GM12873 (cell line): Measurements from ENCODE around the gene TOX2.

ENCODE experiments used
- TF ChIP-seq, protein P1 (sequence below): IDR thresholded peaks from 2 replicates; pipeline ENCODE4 v1.5.1; 2012; ENCODE audit warnings: low read depth, mild to moderate bottlenecking, moderate library complexity, low read length, control low read depth; ENCODE audit not compliant: insufficient read depth; ENCODE audit errors: missing control alignments

TOX2 gene

DNA sequence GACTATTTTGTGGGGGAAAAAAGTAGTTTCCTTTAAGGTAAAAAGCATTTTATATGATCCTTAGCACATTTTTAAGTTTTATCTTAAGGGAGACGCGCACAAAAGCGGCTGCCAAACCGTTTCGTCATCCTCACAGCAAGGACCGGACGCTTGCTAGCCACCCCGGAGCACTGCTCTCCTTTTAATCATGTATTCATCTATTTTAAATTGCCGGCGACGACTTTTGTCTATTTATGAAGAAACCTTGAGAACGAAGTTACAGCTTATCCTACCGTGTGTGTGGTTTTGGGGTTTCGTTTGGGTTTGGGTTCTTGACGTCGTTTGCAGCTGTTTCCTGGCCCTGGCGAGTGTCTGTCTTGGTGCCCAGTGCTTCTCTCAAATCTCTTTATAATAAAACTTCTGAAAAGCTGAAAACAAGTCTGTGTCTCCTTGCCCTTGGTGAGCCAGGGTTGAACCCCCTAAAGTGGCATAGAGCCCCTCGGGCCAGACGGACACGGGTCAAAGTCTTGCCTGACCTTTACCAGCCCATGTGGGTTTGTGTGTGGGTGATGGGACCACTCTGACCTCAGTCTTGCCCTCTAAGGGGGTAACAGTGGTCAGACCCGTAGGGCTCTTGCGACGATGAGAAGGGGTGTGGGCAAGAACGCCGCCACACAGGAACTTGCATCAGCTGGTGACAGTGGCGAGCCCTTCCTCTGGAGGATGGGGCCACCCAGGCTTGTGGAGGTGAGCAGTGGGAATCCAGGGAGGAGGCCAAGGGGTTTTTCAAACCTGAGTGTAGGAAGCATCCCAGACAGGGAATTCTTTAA lies 154.8 kb downstream of the TOX2 start:
- TF ChIP-seq, protein P1, sequence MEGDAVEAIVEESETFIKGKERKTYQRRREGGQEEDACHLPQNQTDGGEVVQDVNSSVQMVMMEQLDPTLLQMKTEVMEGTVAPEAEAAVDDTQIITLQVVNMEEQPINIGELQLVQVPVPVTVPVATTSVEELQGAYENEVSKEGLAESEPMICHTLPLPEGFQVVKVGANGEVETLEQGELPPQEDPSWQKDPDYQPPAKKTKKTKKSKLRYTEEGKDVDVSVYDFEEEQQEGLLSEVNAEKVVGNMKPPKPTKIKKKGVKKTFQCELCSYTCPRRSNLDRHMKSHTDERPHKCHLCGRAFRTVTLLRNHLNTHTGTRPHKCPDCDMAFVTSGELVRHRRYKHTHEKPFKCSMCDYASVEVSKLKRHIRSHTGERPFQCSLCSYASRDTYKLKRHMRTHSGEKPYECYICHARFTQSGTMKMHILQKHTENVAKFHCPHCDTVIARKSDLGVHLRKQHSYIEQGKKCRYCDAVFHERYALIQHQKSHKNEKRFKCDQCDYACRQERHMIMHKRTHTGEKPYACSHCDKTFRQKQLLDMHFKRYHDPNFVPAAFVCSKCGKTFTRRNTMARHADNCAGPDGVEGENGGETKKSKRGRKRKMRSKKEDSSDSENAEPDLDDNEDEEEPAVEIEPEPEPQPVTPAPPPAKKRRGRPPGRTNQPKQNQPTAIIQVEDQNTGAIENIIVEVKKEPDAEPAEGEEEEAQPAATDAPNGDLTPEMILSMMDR = no peak

DNA sequence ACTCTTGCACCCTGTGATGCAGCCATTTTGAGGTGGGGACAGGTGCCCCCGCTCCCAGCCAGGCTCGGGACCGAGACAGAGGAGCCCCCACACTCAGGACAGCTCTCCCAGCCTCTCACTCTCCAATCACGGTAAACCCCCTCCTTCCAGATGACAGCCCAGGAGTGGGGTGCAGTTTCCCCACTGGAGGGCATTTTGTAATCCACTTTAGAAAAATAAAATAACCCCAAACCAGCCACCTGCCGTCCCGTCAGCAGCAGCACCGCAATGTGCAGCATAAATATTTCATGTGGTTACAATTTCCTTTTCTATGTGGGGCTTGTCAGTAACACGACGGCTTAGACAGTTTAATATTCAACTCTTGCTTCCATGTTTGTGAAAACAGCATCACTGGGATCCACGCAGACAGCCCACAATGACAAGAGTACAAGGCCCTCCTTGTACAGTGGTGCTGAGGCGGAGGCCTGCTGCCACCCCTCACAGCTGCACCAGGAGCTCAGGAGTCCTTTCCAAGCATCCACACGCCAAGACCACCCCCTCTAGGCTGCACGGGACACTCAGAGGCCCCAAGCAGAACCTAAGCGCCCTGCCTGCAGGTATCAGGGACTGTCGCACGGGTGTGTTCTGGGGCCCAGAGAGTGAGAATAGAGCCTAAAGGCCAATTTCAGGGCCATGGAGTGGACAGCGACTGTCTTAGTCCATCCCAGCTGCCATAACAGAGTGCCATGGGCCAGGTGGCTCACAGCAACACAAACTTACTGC lies 155.7 kb downstream of the TOX2 start:
- TF ChIP-seq, protein P1 = no peak

DNA sequence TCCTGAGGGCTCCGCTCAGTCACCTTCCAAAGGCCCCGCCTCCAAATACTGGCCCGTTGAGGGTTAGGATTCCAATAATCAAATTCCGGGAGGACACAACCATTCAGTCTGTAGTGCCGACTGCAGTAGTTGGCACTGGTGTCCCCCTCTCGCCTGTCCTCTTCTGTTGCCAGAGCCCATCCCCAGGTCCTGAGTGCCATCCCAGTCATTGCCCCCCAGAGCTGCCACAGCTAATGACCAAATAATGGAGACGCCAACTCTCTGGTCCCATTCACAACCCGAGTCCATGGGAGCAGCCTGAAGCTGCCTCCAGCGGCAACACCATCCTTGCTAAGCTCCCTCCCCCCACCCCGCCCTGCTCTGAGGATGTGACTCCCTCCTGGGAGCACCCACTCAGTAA lies 156.4 kb downstream of the TOX2 start:
- TF ChIP-seq, protein P1 = no peak

DNA sequence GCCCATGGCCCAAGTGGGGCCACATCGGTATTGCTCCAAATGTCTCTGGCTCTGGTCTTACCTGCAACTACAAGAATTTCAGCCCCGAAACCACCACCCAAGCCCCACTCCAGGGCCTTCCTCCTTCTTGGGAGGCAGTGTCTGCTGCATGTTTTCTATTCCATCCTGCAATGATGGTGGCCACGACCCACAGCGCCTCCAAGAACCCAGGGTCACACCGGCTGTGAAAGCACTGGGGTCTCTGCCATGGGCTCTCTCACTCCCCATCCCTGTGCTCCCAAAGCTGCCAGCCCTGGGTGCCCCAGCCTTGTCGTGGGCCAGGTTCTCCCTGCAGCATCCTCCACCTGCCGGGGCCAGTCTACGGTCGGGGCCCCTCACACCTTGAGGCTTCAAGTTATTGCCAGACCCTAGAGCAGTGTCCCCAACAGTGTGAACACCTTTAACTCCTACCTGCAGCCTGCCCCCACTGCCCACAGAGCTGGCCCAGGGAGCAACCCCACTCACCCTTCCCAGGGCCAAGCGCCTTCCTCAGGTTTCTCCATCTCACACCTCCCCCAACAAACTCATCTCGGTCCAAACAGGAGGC lies 157.0 kb downstream of the TOX2 start:
- TF ChIP-seq, protein P1 = no peak

DNA sequence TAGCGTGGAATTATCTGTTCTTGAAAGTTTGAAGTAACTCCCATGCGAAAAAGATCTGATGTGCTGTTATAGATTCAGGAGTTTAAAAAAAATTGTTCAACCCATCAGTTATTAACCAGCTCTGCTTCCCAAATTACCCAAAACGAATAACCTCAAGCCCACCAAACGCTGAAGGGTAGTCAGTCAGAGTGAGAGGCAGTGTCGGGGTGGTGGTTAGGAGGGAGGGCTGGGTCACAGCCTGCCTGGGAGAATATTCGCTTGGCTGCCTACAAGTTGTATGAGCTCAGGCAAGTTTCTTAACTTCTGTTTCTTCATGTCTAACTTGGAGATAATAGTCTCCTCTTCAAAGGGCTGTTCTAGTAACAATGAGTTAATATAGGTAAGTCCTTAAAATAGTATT lies 157.7 kb downstream of the TOX2 start:
- TF ChIP-seq, protein P1 = no peak

DNA sequence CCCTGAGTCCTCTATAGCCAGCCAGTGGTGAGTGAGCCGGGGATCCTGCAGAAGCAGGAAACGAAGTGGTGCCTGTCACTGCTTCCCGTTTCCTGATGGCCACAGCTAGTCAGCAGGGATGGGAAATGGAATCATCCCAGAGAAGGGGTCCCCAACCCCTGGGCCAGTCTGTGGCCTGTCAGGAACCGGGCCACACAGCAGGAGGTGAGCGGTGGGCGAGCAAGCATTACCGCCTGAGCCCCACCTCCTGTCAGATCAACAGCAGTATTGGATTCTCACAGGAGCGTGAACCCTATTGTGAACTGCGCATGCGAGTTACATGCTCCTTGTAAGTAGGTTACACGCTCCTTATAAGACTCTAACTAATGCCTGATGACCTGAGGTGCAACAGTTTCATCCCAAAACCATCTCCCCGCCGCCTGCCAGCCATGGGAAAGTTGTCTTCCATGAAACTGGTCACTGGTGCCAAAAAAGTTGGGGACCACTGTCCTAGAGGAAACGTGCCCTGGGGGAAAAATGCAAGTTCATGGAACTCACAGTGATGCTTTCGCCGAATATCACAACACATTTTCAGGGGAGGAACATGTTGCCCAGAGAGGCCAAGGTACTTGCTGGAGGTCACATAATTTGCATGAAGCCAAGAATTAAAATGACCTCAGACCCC lies 158.5 kb downstream of the TOX2 start:
- TF ChIP-seq, protein P1 = no peak
